Nephron (organoid): Measurements from ENCODE around the gene USB1.

Experiments
- H3K27ac Mint-ChIP-seq, 3 experiments: 2 replicates each; pipeline ENCODE4 v1.8.0; 2020; ENCODE audit warnings: mixed read lengths in 3 of 3, mild to moderate bottlenecking in 2 of 3, moderate library complexity in 1 of 3
- H3K27me3 Mint-ChIP-seq: 2 replicates; pipeline ENCODE4 v1.8.0; 2021; ENCODE audit warnings: low read depth, mild to moderate bottlenecking, moderate library complexity, mixed read lengths
- H3K36me3 Mint-ChIP-seq: 2 replicates; pipeline ENCODE4 v1.8.0; 2020; ENCODE audit warnings: low read depth, mixed read lengths
- H3K4me1 Mint-ChIP-seq: 2 replicates; pipeline ENCODE4 v1.8.0; 2020; ENCODE audit warnings: mixed read lengths
- H3K4me3 Mint-ChIP-seq, 3 experiments: 2 replicates each; pipeline ENCODE4 v1.8.0; 2020; ENCODE audit warnings: mild to moderate bottlenecking in 3 of 3, mixed read lengths in 3 of 3, moderate library complexity in 2 of 3
- H3K9me3 Mint-ChIP-seq: 2 replicates; pipeline ENCODE4 v1.8.0; 2020; ENCODE audit warnings: mixed read lengths
- TF ChIP-seq, protein P1 (sequence below), 3 experiments: fragments of 200-600 bp; sonication (generic); IDR thresholded peaks; one replicate each; pipeline ENCODE4 v1.5.0; 2021; ENCODE audit warnings: antibody characterized with exemption in 3 of 3; ENCODE audit not compliant: unreplicated experiment in 3 of 3

Gene USB1

DNA sequence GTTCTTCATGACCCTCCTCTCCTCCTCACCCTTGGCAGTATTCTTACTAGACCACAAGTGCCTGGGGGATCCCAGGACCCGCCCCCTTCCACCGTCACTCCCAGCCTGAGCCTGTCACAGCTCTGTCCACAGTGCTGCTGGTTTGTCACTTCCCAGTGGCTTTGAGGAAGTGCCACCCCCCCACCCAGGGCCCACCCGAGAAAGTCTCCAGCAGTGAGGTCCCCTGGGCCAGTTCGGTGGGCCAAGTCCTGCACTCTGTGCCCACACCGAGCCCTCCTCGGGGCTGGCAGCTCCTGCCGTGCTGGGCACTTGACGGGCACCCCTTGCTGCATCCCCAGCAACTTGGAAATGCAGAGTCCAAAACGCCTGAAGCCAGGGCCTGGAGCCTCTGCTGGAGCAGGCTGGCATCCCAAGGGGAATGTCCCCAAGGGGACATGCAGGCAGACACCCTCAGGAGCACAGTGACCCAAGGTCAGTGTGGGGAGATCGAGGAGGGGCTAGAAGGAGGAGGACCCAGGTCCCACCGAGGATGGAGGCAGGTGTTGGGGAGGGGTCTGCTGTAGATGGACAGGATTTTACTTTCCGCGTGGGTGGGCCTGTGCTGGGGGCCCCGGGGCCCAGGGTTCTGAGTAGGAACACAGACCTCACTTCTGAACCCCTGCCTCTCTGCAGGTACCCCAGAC lies 39.9 kb downstream of the USB1 start:
- TF ChIP-seq, protein P1, sequence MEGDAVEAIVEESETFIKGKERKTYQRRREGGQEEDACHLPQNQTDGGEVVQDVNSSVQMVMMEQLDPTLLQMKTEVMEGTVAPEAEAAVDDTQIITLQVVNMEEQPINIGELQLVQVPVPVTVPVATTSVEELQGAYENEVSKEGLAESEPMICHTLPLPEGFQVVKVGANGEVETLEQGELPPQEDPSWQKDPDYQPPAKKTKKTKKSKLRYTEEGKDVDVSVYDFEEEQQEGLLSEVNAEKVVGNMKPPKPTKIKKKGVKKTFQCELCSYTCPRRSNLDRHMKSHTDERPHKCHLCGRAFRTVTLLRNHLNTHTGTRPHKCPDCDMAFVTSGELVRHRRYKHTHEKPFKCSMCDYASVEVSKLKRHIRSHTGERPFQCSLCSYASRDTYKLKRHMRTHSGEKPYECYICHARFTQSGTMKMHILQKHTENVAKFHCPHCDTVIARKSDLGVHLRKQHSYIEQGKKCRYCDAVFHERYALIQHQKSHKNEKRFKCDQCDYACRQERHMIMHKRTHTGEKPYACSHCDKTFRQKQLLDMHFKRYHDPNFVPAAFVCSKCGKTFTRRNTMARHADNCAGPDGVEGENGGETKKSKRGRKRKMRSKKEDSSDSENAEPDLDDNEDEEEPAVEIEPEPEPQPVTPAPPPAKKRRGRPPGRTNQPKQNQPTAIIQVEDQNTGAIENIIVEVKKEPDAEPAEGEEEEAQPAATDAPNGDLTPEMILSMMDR (IDR thresholded peaks at IDR 0.05; ENCODE audit: unreplicated experiment in 3 of 3) = no peak
- H3K27ac Mint-ChIP-seq = no peak overlapping the region
- H3K4me3 Mint-ChIP-seq = no peak overlapping the region
- no peaks in the 10 kb centered on the region for H3K4me1 Mint-ChIP-seq
- H3K36me3 Mint-ChIP-seq = peaks cover 4% of the 10 kb centered on the region
- no peaks in the 10 kb centered on the region for H3K9me3 Mint-ChIP-seq
- peaks cover 7% of the 10 kb centered on the region for H3K27me3 Mint-ChIP-seq

- H3K4me1 Mint-ChIP-seq = no peaks in the 10 kb centered on the region
- H3K9me3 Mint-ChIP-seq = no peaks in the 10 kb centered on the region
- peaks cover 4% of the 10 kb centered on the region for H3K36me3 Mint-ChIP-seq
- no peak overlapping the region for H3K4me3 Mint-ChIP-seq
- peaks cover 7% of the 10 kb centered on the region for H3K27me3 Mint-ChIP-seq
- no peak overlapping the region for H3K27ac Mint-ChIP-seq
- TF ChIP-seq, protein P1 (IDR thresholded peaks at IDR 0.05; ENCODE audit: unreplicated experiment in 3 of 3) = no peak
These were observed 40.4 kb downstream of the USB1 start for GRCh38 chr16:58041628-58041955.

GRCh38 chr16:58042001-58042885 lies 41.0 kb downstream of the USB1 start:
- TF ChIP-seq, protein P1 (IDR thresholded peaks at IDR 0.05; ENCODE audit: unreplicated experiment in 3 of 3) = no peak
- no peaks in the 10 kb centered on the region for H3K4me1 Mint-ChIP-seq
- H3K36me3 Mint-ChIP-seq = peaks cover 4% of the 10 kb centered on the region
- no peaks in the 10 kb centered on the region for H3K9me3 Mint-ChIP-seq
- H3K27me3 Mint-ChIP-seq = peaks cover under 1% of the 10 kb centered on the region
- no peak overlapping the region for H3K27ac Mint-ChIP-seq
- H3K4me3 Mint-ChIP-seq = no peak overlapping the region

DNA sequence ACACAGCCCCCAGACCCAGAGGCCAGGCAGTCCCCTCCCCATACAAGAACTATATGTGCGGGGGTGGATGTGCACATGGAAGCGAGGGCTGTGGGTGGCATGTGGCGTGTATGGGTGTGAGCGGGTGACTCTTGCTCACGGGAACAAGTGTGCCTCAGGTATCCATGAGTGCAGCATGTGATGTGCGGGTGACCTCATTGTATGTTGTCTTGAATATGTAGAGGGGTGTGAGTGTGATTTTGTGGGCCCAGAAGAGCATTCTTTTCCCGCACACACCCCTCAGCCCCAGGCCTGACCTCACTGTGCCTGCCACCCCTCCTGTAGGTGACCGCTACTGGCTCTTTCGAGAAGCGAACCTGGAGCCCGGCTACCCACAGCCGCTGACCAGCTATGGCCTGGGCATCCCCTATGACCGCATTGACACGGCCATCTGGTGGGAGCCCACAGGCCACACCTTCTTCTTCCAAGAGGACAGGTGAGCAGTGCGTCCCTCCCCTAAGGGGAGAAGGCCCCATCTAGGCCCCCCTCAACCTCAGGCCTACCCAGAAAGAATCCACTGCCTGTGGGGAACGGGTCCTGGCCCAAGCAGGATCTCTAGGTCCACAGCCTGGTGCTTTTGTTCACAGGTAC lies 41.8 kb downstream of the USB1 start:
- Mint-ChIP-seq H3K27ac (no peak overlapping the region), H3K36me3 (peaks cover 4% of the 10 kb centered on the region), H3K4me3 (no peak overlapping the region), H3K9me3 (no peaks in the 10 kb centered on the region), H3K4me1 (peaks cover under 1% of the 10 kb centered on the region), H3K27me3 (no peaks in the 10 kb centered on the region)
- TF ChIP-seq, protein P1 (IDR thresholded peaks at IDR 0.05; ENCODE audit: unreplicated experiment in 3 of 3) = no peak

DNA sequence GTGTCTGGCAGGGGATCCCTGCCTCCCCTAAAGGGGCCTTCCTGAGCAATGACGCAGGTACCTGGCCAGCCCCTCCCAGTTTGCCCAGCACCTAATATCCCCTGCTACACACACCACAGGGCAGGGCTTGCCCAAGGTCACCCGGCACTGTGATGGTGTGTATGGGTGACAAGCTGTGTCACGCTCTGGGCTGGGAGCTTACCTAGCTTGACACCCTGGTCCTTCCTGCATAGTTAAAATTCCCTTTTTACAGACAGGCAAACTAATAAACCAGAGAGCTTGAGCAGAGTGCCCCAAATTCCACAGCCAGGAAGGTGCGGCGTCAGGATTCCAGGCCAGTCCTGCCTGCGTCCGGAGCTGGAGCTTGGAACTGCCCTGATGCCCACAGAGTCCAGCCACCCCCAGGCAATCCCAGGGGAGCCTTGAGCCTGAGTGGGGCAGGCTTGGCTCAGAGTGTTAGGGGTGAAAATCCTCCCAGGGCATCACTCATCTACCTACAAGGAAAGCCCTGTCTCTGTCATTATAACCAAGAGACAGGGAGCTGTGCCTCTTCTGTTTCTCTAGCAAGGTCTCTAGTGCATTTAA lies 42.5 kb downstream of the USB1 start:
- TF ChIP-seq, protein P1 (IDR thresholded peaks at IDR 0.05; ENCODE audit: unreplicated experiment in 3 of 3) = no peak
- Mint-ChIP-seq H3K4me3 (no peak overlapping the region), H3K36me3 (peaks cover 4% of the 10 kb centered on the region), H3K27ac (no peak overlapping the region), H3K4me1 (peaks cover 7% of the 10 kb centered on the region), H3K27me3 (no peaks in the 10 kb centered on the region), H3K9me3 (no peaks in the 10 kb centered on the region)
